ENCODE results near the gene POLR3C.

DNA sequence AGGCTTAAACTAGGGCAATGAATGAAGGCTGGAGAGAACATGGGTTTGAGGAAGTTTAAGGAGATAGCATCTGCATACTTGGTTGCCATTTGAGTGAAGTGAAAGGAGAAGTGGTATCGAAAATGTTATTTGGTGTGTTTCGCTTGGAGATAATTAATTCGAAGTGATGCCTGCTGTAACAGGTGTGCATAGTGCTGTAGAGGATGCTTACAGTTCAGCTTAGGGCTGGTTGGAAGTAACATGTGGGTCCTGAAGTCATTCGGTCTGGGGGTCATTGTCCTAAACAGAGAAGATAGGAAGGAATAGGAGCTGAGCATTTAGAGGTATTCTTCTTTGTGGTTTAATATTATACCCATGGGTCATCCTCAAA lies 21.1 kb downstream of the POLR3C start:
- TF ChIP-seq, protein P1, sequence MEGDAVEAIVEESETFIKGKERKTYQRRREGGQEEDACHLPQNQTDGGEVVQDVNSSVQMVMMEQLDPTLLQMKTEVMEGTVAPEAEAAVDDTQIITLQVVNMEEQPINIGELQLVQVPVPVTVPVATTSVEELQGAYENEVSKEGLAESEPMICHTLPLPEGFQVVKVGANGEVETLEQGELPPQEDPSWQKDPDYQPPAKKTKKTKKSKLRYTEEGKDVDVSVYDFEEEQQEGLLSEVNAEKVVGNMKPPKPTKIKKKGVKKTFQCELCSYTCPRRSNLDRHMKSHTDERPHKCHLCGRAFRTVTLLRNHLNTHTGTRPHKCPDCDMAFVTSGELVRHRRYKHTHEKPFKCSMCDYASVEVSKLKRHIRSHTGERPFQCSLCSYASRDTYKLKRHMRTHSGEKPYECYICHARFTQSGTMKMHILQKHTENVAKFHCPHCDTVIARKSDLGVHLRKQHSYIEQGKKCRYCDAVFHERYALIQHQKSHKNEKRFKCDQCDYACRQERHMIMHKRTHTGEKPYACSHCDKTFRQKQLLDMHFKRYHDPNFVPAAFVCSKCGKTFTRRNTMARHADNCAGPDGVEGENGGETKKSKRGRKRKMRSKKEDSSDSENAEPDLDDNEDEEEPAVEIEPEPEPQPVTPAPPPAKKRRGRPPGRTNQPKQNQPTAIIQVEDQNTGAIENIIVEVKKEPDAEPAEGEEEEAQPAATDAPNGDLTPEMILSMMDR (IDR thresholded peaks at IDR 0.05), result no peak
- no peak for TF ChIP-seq POLR2A (IDR thresholded peaks at IDR 0.05)

Measured in heart left ventricle (tissue), 13 donors.